HG03039 (cell line): ENCODE data around the gene SEBOX.
A peak's percentile ranks its signal among the peaks of the same experiment; 100 is the strongest.
"Not testable (repeated sequence)": the region's sequence is repeated elsewhere in the genome, so short reads cannot be mapped to it uniquely, and the experiment has no call there.

Experiments
- ATAC-seq: cut with Tn5 transposase; IDR thresholded peaks from one replicate; pipeline ENCODE4 v1.9.1; 2021; ENCODE audit warnings: mild to moderate bottlenecking, moderate library complexity; ENCODE audit not compliant: unreplicated experiment

Gene SEBOX

GRCh38 chr17:28342313-28342712, 22.7 kb downstream of the SEBOX start:
- no peak for ATAC-seq

- ATAC-seq = no peak
These were observed 23.5 kb downstream of the SEBOX start for GRCh38 chr17:28341516-28341915.

GRCh38 chr17:28340374-28340773, 24.6 kb downstream of the SEBOX start:
- ATAC-seq = no peak

GRCh38 chr17:28339431-28339830, 25.6 kb downstream of the SEBOX start:
- ATAC-seq = no peak

- not testable (repeated sequence) for ATAC-seq
These were observed 26.2 kb downstream of the SEBOX start for GRCh38 chr17:28338769-28339212.

GRCh38 chr17:28338056-28338768, 26.8 kb downstream of the SEBOX start:
- ATAC-seq = no peak

GRCh38 chr17:28335959-28336871, 28.8 kb downstream of the SEBOX start:
- no peak for ATAC-seq

GRCh38 chr17:28335201-28335958, 29.6 kb downstream of the SEBOX start, which contains the start of the genes IFT20 and TNFAIP1:
IFT20 (minus strand) TSS chr17:28335472; CDS start chr17:28331985, 3,487 bp downstream.
TNFAIP1 (plus strand) TSS chr17:28335761; CDS start chr17:28339522, 3,761 bp downstream.
- peak; percentile 94 for ATAC-seq

GRCh38 chr17:28334666-28335200, 30.3 kb downstream of the SEBOX start:
- no peak for ATAC-seq

GRCh38 chr17:28334171-28334570, 30.8 kb downstream of the SEBOX start:
- no peak for ATAC-seq

- ATAC-seq = no peak
These were observed 31.8 kb downstream of the SEBOX start for GRCh38 chr17:28333083-28333746.

GRCh38 chr17:28331891-28332420, 33.0 kb downstream of the SEBOX start:
- no peak for ATAC-seq

- ATAC-seq = no peak
These were observed 34.3 kb downstream of the SEBOX start for GRCh38 chr17:28330671-28331070.

- no peak for ATAC-seq
These were observed 36.7 kb downstream of the SEBOX start for GRCh38 chr17:28328325-28328724.

GRCh38 chr17:28327709-28328108, 37.3 kb downstream of the SEBOX start:
- ATAC-seq = no peak

- peak; percentile 56 for ATAC-seq
These were observed 37.9 kb downstream of the SEBOX start for GRCh38 chr17:28327031-28327607.

GRCh38 chr17:28326114-28326513, 38.9 kb downstream of the SEBOX start:
- ATAC-seq = no peak

GRCh38 chr17:28325211-28325610, 39.8 kb downstream of the SEBOX start:
- ATAC-seq = no peak

- ATAC-seq = no peak
These were observed 40.2 kb downstream of the SEBOX start for GRCh38 chr17:28324781-28325180.
